GM12801 (cell line): ENCODE data around the gene COL18A1.

Source experiments
- CTCF ChIP-seq: IDR thresholded peaks from one replicate; pipeline ENCODE4 v1.5.1; 2011; ENCODE audit warnings: control low read depth; ENCODE audit not compliant: insufficient read length; ENCODE audit errors: extremely low read depth

The COL18A1 gene

GRCh38 chr21:45555557-45556301 is 150.8 kb downstream of the COL18A1 start:
- TF ChIP-seq CTCF = no peak

- no peak for TF ChIP-seq CTCF
These were observed 151.3 kb downstream of the COL18A1 start for GRCh38 chr21:45556302-45556644.

GRCh38 chr21:45556645-45557615 is 152.0 kb downstream of the COL18A1 start:
- no peak for TF ChIP-seq CTCF

- no peak for TF ChIP-seq CTCF
These were observed 152.7 kb downstream of the COL18A1 start for GRCh38 chr21:45557616-45558043.

GRCh38 chr21:45558044-45558721 is 153.2 kb downstream of the COL18A1 start:
- no peak for TF ChIP-seq CTCF

- no peak for TF ChIP-seq CTCF
These were observed 154.5 kb downstream of the COL18A1 start for GRCh38 chr21:45559216-45560105.
